Measurements from ENCODE around the gene SUGP2. TPM values are rescaled to one million over a fixed set of nuclear protein-coding genes. Genes with fewer than 3 reads are reported as not detected.
A peak's percentile ranks its signal among the peaks of the same experiment; 100 is the strongest.

Gene SUGP2
- total and polyA plus RNA-seq, 2 of the 13 experiments (the other 11 are each of a cell fraction or from before 2014, with no cell fraction given): 40.6 to 57.7 TPM

GRCh38 chr19:18967358-18968146, 65.8 kb downstream of the SUGP2 start:
- Histone ChIP-seq H3K36me3 (replicated peaks in 1 of 2; ENCODE audit: control insufficient read depth in 1 of 2, insufficient read depth in 2 of 2, low read length in 2 of 2) (no peaks in the 10 kb centered on the region), H3K4me1 (ENCODE audit: insufficient read depth, low read length) (peaks cover 70% of the 10 kb centered on the region), H2AFZ (ENCODE audit: low read length) (peak overlapping the region; percentile 25), H3K9ac (ENCODE audit: insufficient read depth, low read depth, low read length) (0 out of 2 replicates have a peak overlapping the region, but pooled peaks have one; percentile 32), H3K27me3 (ENCODE audit: control insufficient read depth in 1 of 2, insufficient read depth in 2 of 2, low read length in 2 of 2) (no peaks in the 10 kb centered on the region), H3K27ac (ENCODE audit: extremely low read length, insufficient read depth, low read length) (no peak overlapping the region), H3K79me2 (ENCODE audit: insufficient read depth, low read length) (no peaks in the 10 kb centered on the region), H4K20me1 (ENCODE audit: insufficient read depth, low read length) (no peaks in the 10 kb centered on the region), H3K4me2 (ENCODE audit: low read depth, low read length) (peak overlapping the region; percentile 84), H3K9me3 (ENCODE audit: low read length) (no peaks in the 10 kb centered on the region), H3K4me3 (replicated peaks in 1 of 3; ENCODE audit: insufficient read depth in 1 of 3, low read depth in 2 of 3, low read length in 3 of 3) (peak overlapping the region; percentile 12 to 60 (median 26); a peak in 4 of 6 replicates)
- intact Hi-C loops (cut with micrococcal nuclease; ENCODE audit: unreplicated experiment) (no loop called here), in situ Hi-C loops (cut with HindIII; ENCODE audit: extremely low pct_ligation_motif_present, low pct_unique_long_range_greater_than_20kb) (no loop called here)
- 1% methylated on average over 11 of the region's 11 CpGs for WGBS (ENCODE audit: low lambda C conversion rate)
- ATAC-seq (peak; percentile 63), DNase-seq (ENCODE audit: low spot score) (no peak), FAIRE-seq (no peak)
- ChIA-PET POLR2A (no interaction called here), CTCF (ENCODE audit: low intra/inter-chr PET ratio, low total read pairs) (no interaction called here)
- no TSS peak for BruUV-seq (replicated peaks)
- TF ChIP-seq ATF2 (CRISPR knock-in tag; IDR thresholded peaks at IDR 0.05): 0 out of 2 replicates have a peak, but pooled peaks have one; percentile 29
- no peak for TF ChIP-seq CCDC6 (CRISPR knock-in tag; IDR thresholded peaks at IDR 0.05)
- no peak for TF ChIP-seq ZNF407 (CRISPR knock-in tag; IDR thresholded peaks at IDR 0.05; ENCODE audit: not compliant biosample characterization)
- no peak for TF ChIP-seq ARID4A (CRISPR knock-in tag; IDR thresholded peaks at IDR 0.05; ENCODE audit: borderline replicate concordance)
- TF ChIP-seq SAP130 (CRISPR knock-in tag; IDR thresholded peaks at IDR 0.05; ENCODE audit: low read depth): peak; percentile 35; the same call in 1 of the 2 replicates
- TF ChIP-seq NFIB (CRISPR knock-in tag; IDR thresholded peaks at IDR 0.05; ENCODE audit: borderline replicate concordance): no peak
- no peak for TF ChIP-seq ZKSCAN8 (CRISPR knock-in tag; IDR thresholded peaks at IDR 0.05; ENCODE audit: borderline replicate concordance)
- no peak; the same call in 1 of the 2 replicates for TF ChIP-seq CBX5 (CRISPR knock-in tag; IDR thresholded peaks at IDR 0.05; ENCODE audit: borderline replicate concordance)
- TF ChIP-seq IRF2 (CRISPR knock-in tag; IDR thresholded peaks at IDR 0.05): 0 out of 2 replicates have a peak, but pooled peaks have one; percentile 29
